VCaP (cell line): ENCODE data around the gene TMEM208.

Experiments used
- H3K27ac ChIP-seq: fragments of 450-650 bp; 2 replicates; pipeline ENCODE4 v1.5.1; 2017
- TF ChIP-seq, protein P1 (sequence below): fragments of 450-650 bp; conservative IDR thresholded peaks from 2 replicates; pipeline ENCODE4 v1.5.1; 2017; ENCODE audit warnings: mild to moderate bottlenecking, moderate library complexity

Gene TMEM208

DNA sequence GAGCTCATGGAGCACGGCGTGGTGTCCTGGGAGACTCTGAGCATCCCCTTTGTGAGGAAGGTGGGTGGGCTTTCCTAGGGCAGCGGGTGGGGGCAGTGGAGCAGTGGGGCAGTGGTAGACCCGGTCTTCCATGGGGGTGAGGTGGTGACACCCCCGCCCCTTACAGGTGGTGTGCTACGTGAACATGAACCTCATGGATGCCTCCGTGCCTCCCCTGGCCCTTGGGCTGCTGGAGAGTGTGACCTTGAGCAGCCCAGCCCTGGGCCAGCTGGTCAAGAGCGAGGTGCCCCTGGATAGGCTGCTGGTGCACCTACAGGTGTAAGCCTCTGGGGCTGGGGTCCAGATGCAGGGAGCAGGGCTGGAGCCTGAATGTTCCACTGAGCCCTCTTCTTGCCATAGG lies 26.4 kb upstream of the TMEM208 start:
- TF ChIP-seq, protein P1, sequence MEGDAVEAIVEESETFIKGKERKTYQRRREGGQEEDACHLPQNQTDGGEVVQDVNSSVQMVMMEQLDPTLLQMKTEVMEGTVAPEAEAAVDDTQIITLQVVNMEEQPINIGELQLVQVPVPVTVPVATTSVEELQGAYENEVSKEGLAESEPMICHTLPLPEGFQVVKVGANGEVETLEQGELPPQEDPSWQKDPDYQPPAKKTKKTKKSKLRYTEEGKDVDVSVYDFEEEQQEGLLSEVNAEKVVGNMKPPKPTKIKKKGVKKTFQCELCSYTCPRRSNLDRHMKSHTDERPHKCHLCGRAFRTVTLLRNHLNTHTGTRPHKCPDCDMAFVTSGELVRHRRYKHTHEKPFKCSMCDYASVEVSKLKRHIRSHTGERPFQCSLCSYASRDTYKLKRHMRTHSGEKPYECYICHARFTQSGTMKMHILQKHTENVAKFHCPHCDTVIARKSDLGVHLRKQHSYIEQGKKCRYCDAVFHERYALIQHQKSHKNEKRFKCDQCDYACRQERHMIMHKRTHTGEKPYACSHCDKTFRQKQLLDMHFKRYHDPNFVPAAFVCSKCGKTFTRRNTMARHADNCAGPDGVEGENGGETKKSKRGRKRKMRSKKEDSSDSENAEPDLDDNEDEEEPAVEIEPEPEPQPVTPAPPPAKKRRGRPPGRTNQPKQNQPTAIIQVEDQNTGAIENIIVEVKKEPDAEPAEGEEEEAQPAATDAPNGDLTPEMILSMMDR, result no peak
- no peak overlapping the region for H3K27ac ChIP-seq

DNA sequence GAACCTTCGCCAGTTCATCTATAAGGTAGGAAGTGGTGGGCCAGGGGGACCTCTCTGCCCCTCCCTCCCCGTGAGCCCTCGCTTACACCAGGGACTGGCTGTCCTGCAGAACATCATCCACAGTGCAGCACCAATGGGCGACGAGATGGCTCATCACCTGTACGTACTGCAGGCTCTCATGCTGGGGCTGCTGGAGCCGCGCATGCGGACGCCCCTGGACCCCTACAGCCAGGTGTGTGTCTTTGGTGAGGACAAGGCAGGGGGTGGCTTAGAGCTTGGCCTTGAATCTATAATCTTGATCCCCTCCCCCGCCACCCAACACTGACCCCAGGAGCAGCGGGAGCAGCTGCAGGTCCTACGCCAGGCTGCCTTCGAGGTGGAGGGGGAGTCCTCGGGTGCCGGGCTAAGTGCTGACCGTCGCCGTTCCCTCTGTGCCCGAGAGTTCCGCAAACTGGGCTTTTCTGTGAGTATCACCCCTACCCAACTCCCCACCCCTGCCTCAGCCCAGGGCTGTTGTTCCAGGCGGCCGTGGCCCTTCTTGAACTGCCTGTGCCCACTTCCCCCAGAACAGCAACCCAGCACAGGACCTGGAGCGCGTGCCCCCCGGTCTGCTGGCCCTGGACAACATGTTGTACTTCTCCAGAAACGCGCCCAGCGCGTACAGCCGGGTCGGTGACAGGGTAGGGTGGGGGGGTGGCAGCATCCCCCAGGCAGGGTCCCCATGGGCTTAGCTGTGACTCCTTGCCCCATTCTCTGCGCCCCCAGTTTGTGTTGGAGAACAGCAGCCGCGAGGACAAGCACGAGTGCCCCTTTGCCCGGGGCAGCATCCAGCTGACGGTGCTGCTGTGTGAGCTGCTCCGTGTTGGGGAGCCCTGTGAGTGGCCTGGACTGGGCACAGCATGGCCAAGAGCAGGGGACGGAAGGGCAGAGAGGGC lies 25.3 kb upstream of the TMEM208 start:
- no peak overlapping the region for H3K27ac ChIP-seq
- TF ChIP-seq, protein P1, result no peak

DNA sequence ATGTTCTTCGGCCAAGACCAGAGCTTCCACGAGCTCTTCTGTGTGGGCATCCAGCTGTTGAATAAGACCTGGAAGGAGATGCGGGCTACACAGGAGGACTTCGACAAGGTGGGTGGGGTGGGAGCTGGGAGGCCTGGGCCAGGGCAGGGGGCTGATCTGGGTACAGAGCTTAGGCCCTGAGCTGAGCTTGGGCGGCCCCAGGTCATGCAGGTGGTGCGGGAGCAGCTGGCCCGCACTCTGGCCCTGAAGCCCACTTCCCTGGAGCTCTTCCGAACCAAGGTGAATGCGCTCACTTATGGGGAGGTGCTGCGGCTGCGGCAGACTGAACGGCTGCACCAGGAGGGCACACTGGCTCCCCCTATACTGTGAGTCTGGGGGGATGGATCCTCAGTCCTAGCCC lies 24.5 kb upstream of the TMEM208 start:
- TF ChIP-seq, protein P1, result no peak
- H3K27ac ChIP-seq, result no peak overlapping the region

DNA sequence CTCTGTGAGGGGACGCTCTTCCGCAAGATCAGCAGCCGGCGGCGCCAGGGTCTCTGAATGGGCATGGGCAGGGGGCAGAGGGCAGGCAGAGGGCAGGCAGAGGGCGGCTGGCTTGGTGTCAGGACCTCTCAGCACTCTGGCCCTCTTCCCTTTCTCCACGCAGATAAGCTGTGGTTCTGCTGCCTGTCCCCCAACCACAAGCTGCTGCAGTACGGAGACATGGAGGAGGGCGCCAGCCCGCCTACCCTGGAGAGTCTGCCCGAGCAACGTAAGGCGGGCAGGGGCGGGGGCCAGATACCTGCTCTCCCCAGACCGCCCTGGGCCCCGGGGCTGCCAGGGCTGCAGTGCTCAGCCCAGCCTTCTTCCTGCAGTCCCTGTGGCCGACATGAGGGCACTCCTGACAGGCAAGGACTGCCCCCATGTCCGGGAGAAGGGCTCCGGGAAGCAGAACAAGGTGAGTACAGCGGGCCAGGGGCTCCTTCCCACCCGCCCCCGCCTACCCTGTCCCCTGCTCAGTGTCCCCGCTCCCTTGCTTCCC lies 23.9 kb upstream of the TMEM208 start:
- H3K27ac ChIP-seq, result no peak overlapping the region
- TF ChIP-seq, protein P1, result no peak

DNA sequence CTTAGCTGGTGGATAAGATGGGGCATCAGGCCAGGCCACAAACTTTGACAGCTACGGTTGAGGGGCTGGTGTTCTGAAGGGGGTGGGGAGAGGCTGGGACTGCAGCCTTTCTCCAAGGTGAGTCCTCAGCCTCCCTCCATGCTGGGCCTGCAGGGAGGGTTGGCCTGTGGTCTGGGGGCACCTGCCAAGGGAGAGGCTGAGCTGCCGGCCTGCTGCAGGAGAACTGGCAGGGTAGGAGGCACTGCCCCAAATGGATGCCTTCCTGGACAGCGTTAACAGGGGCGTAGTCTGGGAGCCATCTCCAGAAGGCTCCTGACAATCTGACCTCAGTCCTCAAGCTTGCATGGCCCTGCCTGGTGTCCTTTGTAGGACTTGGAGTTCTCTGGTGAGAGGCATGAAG lies 22.9 kb upstream of the TMEM208 start:
- TF ChIP-seq, protein P1, result no peak
- no peak overlapping the region for H3K27ac ChIP-seq

DNA sequence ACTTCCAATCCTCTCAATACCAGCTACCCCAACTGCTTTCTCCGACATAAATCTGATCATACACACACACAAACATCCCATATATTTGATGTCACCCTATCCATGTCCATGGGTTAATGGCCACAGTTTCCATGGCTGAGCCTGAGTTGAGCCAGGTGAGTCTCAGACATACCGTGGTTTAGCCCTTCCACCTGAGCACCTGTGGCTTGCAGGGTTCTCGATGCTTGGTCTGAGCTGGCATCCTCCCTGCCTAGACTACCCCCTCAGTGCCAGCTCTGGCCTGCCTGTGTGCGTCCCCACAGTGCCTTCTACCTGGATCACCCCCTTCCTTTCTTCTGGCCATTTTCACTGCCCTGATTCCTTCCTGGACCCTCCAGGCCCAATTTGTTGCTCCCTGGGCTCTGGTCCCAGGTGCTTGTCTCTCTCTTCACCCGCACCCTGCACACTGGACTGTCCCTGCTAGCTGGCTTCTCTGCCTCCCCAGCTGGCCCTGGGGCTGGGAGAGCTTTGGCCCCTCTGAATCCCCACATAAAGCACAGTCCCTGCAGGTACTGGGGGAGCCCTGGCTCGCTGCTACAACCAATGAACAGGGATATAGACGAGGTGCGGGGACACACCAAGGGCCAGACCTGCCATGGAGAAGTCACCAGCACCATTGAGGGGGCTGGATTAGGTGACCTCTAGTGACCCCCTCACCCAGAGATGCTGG lies 20.6 kb upstream of the TMEM208 start:
- TF ChIP-seq, protein P1, result no peak
- no peak overlapping the region for H3K27ac ChIP-seq

DNA sequence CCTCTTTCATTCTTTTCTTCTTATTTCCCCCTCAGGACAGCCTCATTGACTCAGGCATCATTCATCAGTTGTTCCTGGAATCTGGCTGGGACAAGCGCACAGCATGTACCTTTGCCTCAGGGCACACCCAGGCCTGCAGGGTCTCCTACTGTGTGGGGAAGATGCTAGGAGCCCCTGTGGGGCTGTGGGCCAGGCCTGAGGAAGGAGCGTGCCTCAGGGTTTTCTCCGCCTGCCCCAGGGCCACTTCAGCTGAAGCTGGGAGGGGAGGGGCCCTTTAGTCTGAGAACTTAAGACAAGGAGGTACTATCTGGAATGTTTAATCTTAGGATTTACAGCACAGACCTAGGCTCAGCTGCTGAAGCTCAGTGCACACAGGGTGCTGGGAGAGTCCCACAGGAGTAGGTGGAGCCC lies 20.1 kb upstream of the TMEM208 start:
- no peak overlapping the region for H3K27ac ChIP-seq
- TF ChIP-seq, protein P1, result no peak
